ENCODE measurements around the gene MRC2. TPM values are rescaled to one million over a fixed set of nuclear protein-coding genes. Genes with fewer than 3 reads are reported as not detected.

The MRC2 gene
- total and polyA plus RNA-seq, 2 of the 13 experiments (the other 11 are each of a cell fraction or from before 2014, with no cell fraction given), result not detected

DNA sequence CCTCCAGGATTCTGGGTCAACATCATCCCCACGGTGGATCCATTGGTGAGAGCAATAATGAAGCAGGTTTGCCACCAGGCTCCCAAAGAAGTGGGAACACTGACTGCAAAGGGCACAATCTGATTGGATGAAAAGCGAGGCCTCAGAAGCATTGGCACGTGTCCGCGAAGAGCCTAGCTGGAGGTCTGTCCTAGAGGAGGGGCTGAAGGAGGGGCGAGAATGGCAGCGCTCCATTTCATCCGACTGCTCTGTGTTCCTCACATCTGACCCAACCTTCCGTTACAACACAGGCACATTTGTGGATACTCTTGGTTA, 79.9 kb downstream of the MRC2 start:
- POLR2A ChIA-PET, result no interaction called here
- in situ Hi-C loops (cut with HindIII; ENCODE audit: extremely low pct_ligation_motif_present, low pct_unique_long_range_greater_than_20kb), result no loop called here
- intact Hi-C loops (cut with micrococcal nuclease; ENCODE audit: unreplicated experiment), result no loop called here

DNA sequence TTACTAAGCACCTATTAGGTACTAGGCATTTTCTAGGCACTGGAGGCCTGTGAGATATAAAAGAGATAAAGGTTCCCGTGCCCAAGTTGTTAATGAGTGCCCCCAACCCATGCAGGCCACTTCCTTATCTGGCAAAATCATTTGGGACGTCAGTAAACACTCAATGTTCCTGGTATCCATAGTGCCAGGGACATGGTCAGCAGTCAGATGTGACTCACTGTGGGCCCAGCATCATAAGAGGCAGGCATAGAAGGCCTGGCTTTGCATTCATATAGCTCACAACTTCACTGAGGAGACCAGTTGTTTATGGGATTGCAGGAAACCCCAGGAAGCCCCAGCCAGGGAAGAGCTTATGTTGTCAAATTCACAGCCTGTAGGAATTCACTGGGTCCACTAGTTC, 81.1 kb downstream of the MRC2 start:
- Histone ChIP-seq H3K27me3 (ENCODE audit: control insufficient read depth in 1 of 2, insufficient read depth in 2 of 2, low read length in 2 of 2) (peaks cover 16 to 60% of the 10 kb centered on the region in 2 experiments), H2AFZ (ENCODE audit: low read length) (no peak overlapping the region), H3K27ac (ENCODE audit: extremely low read length, insufficient read depth, low read length) (no peak overlapping the region), H3K4me3 (replicated peaks in 1 of 3; ENCODE audit: insufficient read depth in 1 of 3, low read depth in 2 of 3, low read length in 3 of 3) (no peak overlapping the region), H3K9ac (ENCODE audit: insufficient read depth, low read depth, low read length) (no peak overlapping the region), H3K4me2 (ENCODE audit: low read depth, low read length) (no peak overlapping the region), H3K36me3 (replicated peaks in 1 of 2; ENCODE audit: control insufficient read depth in 1 of 2, insufficient read depth in 2 of 2, low read length in 2 of 2) (no peaks in the 10 kb centered on the region), H4K20me1 (ENCODE audit: insufficient read depth, low read length) (no peaks in the 10 kb centered on the region), H3K9me3 (ENCODE audit: low read length) (no peaks in the 10 kb centered on the region), H3K4me1 (ENCODE audit: insufficient read depth, low read length) (peaks cover 1% of the 10 kb centered on the region; the same call in 1 of the 2 replicates), H3K79me2 (ENCODE audit: insufficient read depth, low read length) (no peaks in the 10 kb centered on the region)
- DNase-seq (ENCODE audit: low spot score) (no peak), ATAC-seq (no peak), FAIRE-seq (no peak)
- in situ Hi-C loops (cut with HindIII; ENCODE audit: extremely low pct_ligation_motif_present, low pct_unique_long_range_greater_than_20kb), result no loop called here
- WGBS (ENCODE audit: low lambda C conversion rate), result 0% methylated on average over 2 of the region's 2 CpGs
- TF ChIP-seq LBX2 (CRISPR knock-in tag; IDR thresholded peaks at IDR 0.05; ENCODE audit: borderline replicate concordance), result no peak
- no peak for TF ChIP-seq ZNF703 (CRISPR knock-in tag; IDR thresholded peaks at IDR 0.05; ENCODE audit: borderline replicate concordance)
- no peak for TF ChIP-seq IKZF1 (IDR thresholded peaks at IDR 0.05)
- no peak for TF ChIP-seq NBN (conservative IDR thresholded peaks at IDR 0.05)
- TF ChIP-seq, protein P1, sequence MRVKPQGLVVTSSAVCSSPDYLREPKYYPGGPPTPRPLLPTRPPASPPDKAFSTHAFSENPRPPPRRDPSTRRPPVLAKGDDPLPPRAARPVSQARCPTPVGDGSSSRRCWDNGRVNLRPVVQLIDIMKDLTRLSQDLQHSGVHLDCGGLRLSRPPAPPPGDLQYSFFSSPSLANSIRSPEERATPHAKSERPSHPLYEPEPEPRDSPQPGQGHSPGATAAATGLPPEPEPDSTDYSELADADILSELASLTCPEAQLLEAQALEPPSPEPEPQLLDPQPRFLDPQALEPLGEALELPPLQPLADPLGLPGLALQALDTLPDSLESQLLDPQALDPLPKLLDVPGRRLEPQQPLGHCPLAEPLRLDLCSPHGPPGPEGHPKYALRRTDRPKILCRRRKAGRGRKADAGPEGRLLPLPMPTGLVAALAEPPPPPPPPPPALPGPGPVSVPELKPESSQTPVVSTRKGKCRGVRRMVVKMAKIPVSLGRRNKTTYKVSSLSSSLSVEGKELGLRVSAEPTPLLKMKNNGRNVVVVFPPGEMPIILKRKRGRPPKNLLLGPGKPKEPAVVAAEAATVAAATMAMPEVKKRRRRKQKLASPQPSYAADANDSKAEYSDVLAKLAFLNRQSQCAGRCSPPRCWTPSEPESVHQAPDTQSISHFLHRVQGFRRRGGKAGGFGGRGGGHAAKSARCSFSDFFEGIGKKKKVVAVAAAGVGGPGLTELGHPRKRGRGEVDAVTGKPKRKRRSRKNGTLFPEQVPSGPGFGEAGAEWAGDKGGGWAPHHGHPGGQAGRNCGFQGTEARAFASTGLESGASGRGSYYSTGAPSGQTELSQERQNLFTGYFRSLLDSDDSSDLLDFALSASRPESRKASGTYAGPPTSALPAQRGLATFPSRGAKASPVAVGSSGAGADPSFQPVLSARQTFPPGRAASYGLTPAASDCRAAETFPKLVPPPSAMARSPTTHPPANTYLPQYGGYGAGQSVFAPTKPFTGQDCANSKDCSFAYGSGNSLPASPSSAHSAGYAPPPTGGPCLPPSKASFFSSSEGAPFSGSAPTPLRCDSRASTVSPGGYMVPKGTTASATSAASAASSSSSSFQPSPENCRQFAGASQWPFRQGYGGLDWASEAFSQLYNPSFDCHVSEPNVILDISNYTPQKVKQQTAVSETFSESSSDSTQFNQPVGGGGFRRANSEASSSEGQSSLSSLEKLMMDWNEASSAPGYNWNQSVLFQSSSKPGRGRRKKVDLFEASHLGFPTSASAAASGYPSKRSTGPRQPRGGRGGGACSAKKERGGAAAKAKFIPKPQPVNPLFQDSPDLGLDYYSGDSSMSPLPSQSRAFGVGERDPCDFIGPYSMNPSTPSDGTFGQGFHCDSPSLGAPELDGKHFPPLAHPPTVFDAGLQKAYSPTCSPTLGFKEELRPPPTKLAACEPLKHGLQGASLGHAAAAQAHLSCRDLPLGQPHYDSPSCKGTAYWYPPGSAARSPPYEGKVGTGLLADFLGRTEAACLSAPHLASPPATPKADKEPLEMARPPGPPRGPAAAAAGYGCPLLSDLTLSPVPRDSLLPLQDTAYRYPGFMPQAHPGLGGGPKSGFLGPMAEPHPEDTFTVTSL (CRISPR knock-in tag; IDR thresholded peaks at IDR 0.05; ENCODE audit: borderline replicate concordance), result no peak
- TF ChIP-seq ZNF20 (CRISPR knock-in tag; IDR thresholded peaks at IDR 0.05), result no peak
- TF ChIP-seq ZNF317 (CRISPR knock-in tag; IDR thresholded peaks at IDR 0.05), result peak; percentile 98
- POLR2A ChIA-PET, result no interaction called here
- BruUV-seq (replicated peaks), result no TSS peak
- CTCF ChIA-PET (ENCODE audit: low intra/inter-chr PET ratio, low total read pairs), result interaction anchor here (0.6 kb wide), 1 partner anchor 240 kb away, joined by 3 read pairs; no protein-coding TSS in a partner anchor
- intact Hi-C loops (cut with micrococcal nuclease; ENCODE audit: unreplicated experiment), result no loop called here

More for the DNA sequence above, 79.9 kb downstream of the MRC2 start:
- DNase-seq (ENCODE audit: low spot score) (no peak), FAIRE-seq (no peak), ATAC-seq (no peak)
- Histone ChIP-seq H3K79me2 (ENCODE audit: insufficient read depth, low read length) (no peaks in the 10 kb centered on the region), H3K27me3 (ENCODE audit: control insufficient read depth in 1 of 2, insufficient read depth in 2 of 2, low read length in 2 of 2) (peaks cover 19 to 66% of the 10 kb centered on the region in 2 experiments), H3K9ac (ENCODE audit: insufficient read depth, low read depth, low read length) (no peak overlapping the region), H3K36me3 (replicated peaks in 1 of 2; ENCODE audit: control insufficient read depth in 1 of 2, insufficient read depth in 2 of 2, low read length in 2 of 2) (no peaks in the 10 kb centered on the region), H2AFZ (ENCODE audit: low read length) (no peak overlapping the region), H3K4me1 (ENCODE audit: insufficient read depth, low read length) (peaks cover 6% of the 10 kb centered on the region; the same call in 1 of the 2 replicates), H3K27ac (ENCODE audit: extremely low read length, insufficient read depth, low read length) (no peak overlapping the region), H3K4me2 (ENCODE audit: low read depth, low read length) (no peak overlapping the region), H4K20me1 (ENCODE audit: insufficient read depth, low read length) (no peaks in the 10 kb centered on the region), H3K9me3 (ENCODE audit: low read length) (no peaks in the 10 kb centered on the region), H3K4me3 (replicated peaks in 1 of 3; ENCODE audit: insufficient read depth in 1 of 3, low read depth in 2 of 3, low read length in 3 of 3) (no peak overlapping the region)
- BruUV-seq (replicated peaks), result no TSS peak
- CTCF ChIA-PET (ENCODE audit: low intra/inter-chr PET ratio, low total read pairs), result no interaction called here
- WGBS (ENCODE audit: low lambda C conversion rate), result 58% methylated on average over 9 of the region's 9 CpGs
- TF ChIP-seq TCF7 (IDR thresholded peaks at IDR 0.05; ENCODE audit: low read depth) (no peak), KDM5A (IDR thresholded peaks at IDR 0.05; ENCODE audit: borderline replicate concordance, low read length) (no peak), HNRNPLL (IDR thresholded peaks at IDR 0.05; ENCODE audit: low read depth, low read length, poor library complexity, severe bottlenecking) (no peak), FLYWCH1 (CRISPR knock-in tag; IDR thresholded peaks at IDR 0.05) (no peak), KLF15 (CRISPR knock-in tag; IDR thresholded peaks at IDR 0.05; ENCODE audit: borderline replicate concordance) (no peak)

Measured in HepG2 (cell line).